AG04449 (cell line): ENCODE data around the gene LY86.

Experiments used
- CTCF ChIA-PET: fragments of 350-600 bp; formaldehyde crosslinking; extraction: SDS; loops from one replicate; lab custom pipeline; 2021; ENCODE audit warnings: antibody characterized with exemption; lab: Yijun Ruan, JAX
- POLR2A ChIA-PET: fragments of 400-600, 350-600 bp; formaldehyde crosslinking; extraction: SDS; loops from one replicate; lab custom pipeline; 2020; ENCODE audit warnings: antibody characterized with exemption, inconsistent platforms; lab: Yijun Ruan, JAX
- DNase-seq: peaks from one replicate; pipeline ENCODE4 v3.0.0-alpha.2; 2010; ENCODE audit warnings: low read depth, low spot score
- H3K4me3 ChIP-seq: 2 replicates; pipeline ENCODE4 v1.5.1; 2011; ENCODE audit warnings: low read depth, mild to moderate bottlenecking, control low read depth, low read length
- TF ChIP-seq, protein P1 (sequence below): IDR thresholded peaks from one replicate; pipeline ENCODE4 v1.5.1; 2011; ENCODE audit warnings: mild to moderate bottlenecking, moderate library complexity, low read length, control low read depth, inconsistent platforms; ENCODE audit not compliant: insufficient read depth; ENCODE audit errors: missing control alignments

LY86 gene

DNA sequence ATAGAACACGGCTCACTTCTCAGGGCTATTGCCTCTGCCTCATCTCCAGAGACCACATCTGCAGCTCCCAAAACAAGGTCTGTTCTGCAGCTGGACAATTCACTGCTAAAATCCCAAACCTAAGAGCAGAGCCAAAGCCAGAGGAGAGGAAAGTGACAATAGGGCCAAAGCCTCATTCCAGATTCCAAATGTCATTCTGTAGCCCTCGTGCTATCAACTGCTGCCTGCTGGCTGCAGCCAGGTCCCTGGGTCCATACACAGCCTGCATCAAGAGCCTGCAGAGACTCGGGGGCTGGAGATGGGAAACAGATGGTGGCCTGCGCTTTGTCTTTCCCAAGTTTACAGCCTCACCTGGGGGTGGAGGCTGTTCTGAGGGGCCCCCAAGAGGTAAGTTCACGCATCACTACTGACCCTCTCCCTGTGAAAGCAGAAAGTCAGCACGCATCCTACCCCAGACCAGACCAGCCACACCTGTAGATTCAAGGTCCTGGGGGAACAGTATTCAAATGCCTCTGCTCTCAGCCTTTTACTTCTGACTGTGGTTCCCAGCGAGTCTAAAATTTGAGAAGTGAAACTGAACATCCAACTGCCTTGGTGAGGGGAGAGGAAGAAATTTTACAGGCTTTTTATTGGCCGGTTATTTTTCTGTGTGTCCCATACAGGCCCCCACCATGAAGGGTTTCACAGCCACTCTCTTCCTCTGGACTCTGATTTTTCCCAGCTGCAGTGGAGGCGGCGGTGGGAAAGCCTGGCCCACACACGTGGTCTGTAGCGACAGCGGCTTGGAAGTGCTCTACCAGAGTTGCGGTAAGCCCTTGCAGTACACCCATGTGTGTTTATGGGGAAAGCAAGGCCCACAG lies at the start of gene LY86:
TSS of gene LY86 (plus strand) at position 657 of the 860 bp plus-strand sequence. CDS start at position 672, 15 bp downstream.
- no peak within 1 kb of the TSS for H3K4me3 ChIP-seq
- DNase-seq: no peak
- POLR2A ChIA-PET: no interaction called here
- CTCF ChIA-PET: no interaction called here
- TF ChIP-seq, protein P1, sequence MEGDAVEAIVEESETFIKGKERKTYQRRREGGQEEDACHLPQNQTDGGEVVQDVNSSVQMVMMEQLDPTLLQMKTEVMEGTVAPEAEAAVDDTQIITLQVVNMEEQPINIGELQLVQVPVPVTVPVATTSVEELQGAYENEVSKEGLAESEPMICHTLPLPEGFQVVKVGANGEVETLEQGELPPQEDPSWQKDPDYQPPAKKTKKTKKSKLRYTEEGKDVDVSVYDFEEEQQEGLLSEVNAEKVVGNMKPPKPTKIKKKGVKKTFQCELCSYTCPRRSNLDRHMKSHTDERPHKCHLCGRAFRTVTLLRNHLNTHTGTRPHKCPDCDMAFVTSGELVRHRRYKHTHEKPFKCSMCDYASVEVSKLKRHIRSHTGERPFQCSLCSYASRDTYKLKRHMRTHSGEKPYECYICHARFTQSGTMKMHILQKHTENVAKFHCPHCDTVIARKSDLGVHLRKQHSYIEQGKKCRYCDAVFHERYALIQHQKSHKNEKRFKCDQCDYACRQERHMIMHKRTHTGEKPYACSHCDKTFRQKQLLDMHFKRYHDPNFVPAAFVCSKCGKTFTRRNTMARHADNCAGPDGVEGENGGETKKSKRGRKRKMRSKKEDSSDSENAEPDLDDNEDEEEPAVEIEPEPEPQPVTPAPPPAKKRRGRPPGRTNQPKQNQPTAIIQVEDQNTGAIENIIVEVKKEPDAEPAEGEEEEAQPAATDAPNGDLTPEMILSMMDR: no peak

- no peak overlapping the region for H3K4me3 ChIP-seq
- TF ChIP-seq, protein P1: no peak
- no peak for DNase-seq
- CTCF ChIA-PET: interaction anchor here (1.0 kb wide), 1 partner anchor 17 kb away, joined by 3 read pairs; no protein-coding TSS in a partner anchor
- POLR2A ChIA-PET: no interaction called here
These were observed 49.5 kb upstream of the LY86 start for GRCh38 chr6:6539036-6539435.

- no peak for DNase-seq
- CTCF ChIA-PET: no interaction called here
These were observed 46.2 kb upstream of the LY86 start for GRCh38 chr6:6542357-6542756.

GRCh38 chr6:6543181-6543879 lies 45.2 kb upstream of the LY86 start:
- DNase-seq: no peak
- no peak overlapping the region for H3K4me3 ChIP-seq
- ChIA-PET CTCF (interaction anchor here (0.9 kb wide), 1 partner anchor 13 kb away, joined by 3 read pairs; no protein-coding TSS in a partner anchor), POLR2A (no interaction called here)
- TF ChIP-seq, protein P1: no peak

More at GRCh38 chr6:6542357-6542756, 46.2 kb upstream of the LY86 start:
- POLR2A ChIA-PET: no interaction called here
- no peak overlapping the region for H3K4me3 ChIP-seq
- TF ChIP-seq, protein P1: no peak

- TF ChIP-seq, protein P1: no peak
- no peak overlapping the region for H3K4me3 ChIP-seq
- ChIA-PET POLR2A (no interaction called here), CTCF (interaction anchor here (1.2 to 3.8 kb wide), 7 partner anchors 9 to 1404 kb away, joined by 4 to 39 read pairs (median 8); no protein-coding TSS in a partner anchor)
- DNase-seq: no peak
These were observed 42.8 kb upstream of the LY86 start for GRCh38 chr6:6545616-6546317.
